HL-60/S4 treated with retinoic acid at 250 ng/mL for 4 days and 3 days (cell line): Measurements from ENCODE around the gene KCTD17.

Experiments used
- in situ Hi-C: fragments of 300-500 bp; cut with MboI; formaldehyde crosslinking; loops from 2 replicates; pipeline ENCODE4 v1.7.0; 2022; ENCODE audit warnings: low sequenced_read_pairs

KCTD17 gene

DNA sequence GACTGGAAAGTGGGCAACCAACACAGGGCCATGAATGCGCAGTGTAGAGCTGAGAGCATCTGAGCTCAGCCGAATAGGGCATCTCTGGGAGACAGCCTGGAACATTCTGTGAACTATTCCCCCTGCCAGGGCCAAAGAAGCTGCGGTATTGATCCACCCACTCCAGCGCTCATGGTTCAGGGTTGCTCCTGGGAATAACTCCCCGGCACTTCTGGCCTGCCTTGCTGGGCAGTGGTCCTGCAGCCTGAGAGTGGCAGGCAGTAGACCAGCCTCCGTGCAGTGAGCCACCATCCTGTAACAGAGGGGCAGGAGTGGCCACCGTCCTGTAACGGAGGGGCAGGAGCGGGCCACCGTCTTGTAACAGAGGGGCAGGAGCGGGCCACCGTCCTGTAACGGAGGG is 45.8 kb downstream of the KCTD17 start:
- in situ Hi-C loops, result no loop called here

DNA sequence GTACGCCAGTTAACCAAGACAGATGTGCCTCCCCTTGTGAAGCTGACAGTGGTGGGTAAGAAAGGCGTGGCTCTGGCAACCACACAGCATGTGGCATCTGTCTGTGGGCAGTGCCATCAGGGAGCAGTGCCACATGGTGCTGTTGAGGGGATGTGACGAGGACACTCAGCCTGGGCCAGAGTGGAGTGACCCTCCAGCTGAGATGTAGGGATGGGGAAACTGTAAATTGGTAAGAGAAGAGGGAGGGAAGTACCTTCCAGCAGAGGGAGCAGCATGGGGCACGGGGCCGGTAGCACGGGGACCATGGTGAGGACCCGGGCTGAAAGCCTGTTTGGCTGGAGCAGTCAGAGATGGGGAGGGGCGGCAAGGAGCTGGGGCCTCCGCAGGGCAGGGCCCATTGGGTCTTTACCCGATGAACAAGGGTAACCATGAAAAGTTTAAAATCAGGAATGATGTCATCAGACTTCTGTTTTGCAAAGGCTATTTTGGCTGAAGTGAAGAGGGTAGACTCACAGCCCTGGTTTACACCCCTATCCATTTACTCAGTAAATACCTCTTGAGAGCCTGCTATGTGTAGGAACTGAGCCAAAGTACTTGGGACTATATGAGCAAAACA is 47.5 kb downstream of the KCTD17 start:
- in situ Hi-C loops, result no loop called here

DNA sequence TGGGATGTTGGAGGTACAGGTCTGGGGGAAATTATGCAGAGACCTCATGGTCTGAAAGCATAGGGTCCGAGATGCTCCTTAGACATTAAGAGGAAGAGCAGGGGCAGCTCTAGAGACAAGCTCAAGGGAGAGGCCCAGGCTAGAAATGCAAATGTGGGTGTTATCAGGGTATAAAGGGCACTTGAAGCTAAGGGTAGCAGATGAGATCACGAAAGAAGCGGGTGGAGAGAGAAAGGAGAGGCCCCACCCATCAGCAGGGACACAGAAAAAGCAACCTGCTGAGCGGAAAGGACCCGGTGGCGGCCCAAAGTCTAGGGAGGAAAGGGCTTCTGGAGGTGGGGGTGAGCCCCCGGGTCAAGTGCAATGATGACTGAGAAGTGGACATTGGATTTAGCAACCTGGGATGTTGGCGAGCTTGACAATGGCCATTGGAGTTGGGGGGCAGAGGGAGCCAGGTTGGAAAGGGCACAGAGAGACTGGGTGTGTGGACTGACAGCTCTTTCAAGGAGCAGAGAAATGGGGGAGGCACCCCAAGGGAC is 49.1 kb downstream of the KCTD17 start:
- in situ Hi-C loops, result no loop called here

DNA sequence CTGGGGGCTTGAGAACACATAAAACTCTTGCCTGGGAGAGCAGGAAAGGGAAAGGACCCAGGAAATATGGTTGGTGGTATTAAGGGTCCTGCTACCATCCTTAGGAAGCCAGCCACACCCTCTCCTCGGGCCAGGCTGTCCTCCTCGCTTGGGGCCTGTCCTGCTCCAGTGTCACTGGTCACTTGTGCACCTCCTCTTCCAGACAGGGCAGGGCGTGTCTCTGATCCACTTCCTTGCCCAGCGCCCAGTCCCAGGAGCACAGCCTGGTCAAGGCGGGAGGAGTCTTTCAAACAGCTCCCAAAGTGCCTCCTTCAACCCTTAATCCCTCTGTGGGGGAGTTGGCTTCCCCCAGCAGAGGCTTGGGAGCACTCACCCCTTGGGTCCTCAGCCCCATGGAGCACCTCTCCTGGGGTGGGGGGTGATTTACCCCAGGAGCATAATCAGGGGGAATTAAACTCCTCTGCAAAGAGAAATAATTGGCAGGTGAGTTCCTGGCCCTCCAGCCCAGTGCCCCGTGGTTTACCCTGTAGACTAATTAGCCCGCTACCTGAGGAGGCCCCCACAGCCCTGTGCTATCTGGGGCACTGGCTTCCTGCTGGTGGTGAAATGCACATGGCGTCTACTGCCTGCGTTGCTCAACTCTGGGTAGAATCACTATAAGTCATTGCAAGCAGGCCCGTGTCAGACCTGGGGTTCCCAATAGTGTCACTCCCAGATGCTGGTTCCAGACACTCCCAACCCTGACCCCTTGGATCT is 49.9 kb downstream of the KCTD17 start:
- in situ Hi-C loops, result no loop called here

DNA sequence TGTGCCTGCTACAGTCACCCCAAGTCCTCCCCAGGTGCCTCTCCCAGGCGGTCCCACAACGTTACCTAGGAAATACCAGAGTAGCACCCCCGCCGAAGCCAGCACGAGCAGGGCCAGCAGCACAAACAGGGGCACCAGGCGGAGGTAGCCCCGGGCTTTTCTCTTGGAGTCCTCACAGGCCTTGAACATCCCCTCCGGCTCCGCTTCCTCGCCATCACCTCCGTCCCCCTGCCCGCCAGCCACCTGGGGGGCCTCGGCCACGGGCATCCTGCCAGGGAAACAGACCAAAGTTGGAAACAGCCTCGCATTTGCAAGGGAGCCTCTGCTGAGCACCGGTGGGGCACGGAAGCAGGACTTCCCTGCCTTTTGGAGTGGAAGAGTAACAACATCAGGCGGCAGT is 51.6 kb downstream of the KCTD17 start:
- in situ Hi-C loops, result no loop called here

DNA sequence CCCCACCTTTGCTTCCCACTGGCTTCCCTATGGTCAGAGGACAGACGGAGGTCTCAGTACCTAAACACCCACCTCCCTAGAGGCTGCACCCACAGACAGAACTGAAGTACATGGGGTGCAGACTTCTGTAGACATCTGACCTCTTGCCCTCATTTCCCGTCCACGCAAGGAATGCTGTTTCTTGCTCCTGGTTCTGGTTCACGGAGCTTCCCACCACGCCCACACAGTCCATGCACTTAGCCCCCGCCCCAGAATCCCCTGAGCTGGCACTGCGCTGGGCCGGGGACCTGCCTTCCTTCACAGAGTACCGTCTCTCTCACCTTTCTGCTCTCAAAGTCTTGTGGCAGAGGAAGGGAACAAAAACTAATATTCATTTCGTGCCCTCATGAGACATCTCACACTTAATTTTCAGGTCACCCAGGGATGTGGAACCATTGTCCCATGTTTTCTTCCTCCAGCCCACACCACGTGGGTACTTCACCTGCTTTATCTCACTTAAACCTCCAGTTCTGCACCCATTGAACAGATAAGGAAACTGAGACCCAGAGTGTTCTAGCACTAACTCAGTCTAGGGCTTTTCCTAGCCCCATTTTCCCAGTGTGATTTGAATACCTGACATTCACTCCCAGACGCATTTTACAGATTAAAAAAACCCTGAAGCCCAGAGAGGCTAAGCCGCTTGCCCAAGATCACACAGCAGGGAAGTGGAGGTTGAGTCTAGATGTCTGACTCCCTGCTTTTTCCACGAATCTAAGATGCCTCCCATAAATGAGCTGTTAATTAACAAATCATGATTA is 52.3 kb downstream of the KCTD17 start:
- in situ Hi-C loops, result no loop called here

DNA sequence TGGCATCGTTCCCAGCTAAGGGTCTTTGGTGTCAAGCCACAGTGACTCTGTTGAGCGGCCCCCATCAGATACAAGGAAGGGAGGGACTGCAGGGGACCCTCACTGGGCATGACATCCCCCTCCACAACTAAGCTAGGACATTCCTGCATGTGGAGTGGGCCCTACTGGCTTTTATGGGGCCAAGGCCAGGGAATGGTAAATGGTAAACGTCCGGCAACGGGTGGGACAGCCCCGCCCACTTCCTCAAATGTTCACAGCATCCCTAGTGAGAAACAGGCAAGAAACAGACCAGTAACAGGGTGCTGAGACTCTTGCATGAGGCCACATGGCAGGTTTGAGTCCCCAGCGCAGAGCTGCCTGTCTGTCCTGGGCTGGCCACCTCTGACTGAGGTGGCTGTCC is 53.6 kb downstream of the KCTD17 start:
- in situ Hi-C loops, result no loop called here

DNA sequence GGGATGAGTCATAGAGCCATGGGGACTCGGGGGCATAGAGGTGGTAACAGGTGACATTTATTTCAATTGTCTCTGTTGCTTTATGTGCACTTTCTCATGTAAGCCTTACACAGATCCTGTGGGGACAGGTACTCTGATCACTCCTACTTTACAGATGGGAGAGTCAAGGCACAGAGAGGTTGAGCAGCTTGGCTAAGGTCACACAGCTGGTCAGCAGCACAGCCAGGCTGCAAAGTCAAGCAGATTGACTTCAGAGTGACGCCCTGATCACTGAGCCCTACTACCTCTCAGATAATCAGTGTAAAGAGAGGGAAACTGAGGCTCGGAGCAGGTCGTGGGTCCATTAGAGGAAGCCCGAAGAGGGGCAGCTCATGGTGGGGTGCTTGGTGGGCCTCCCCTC is 54.4 kb downstream of the KCTD17 start:
- in situ Hi-C loops, result no loop called here

DNA sequence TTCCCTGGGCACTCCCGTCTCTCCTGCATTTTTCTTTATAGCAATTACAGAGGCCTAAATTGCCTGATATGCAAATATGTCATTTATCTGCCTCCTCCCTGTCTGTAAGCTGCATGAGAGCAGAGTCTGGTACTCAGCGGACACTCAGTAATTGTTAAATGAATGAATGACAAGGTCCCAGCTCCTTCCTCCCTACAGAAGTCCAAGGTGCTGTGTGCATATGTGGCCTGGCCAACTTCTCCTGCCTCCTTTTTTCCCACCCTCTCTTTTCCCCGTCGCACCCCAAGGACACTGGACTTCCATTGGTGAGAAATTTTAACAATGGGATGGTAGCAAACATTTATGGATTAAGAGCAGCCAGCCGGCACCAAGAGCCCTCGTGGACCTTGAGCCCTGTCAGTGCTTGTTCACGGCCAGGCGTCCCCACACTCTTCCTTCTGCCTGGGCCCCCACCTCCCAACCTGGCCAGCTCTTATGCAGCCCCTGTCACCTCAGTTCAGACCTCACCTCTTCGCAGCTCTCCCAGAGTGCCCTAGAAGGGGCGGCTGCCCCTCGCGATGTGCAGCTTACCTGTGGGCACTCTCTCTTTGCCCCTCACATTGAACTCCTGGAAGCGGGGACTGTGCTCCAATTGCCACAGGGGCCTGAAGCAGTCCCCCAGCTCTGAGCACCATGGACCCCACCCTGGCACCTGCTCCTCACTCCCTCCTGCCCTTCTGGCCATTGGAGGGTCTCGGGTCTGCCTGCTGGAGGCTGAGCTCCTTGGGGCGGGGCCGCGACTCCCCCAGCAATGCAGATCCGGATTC is 56.5 kb downstream of the KCTD17 start:
- in situ Hi-C loops, result no loop called here

DNA sequence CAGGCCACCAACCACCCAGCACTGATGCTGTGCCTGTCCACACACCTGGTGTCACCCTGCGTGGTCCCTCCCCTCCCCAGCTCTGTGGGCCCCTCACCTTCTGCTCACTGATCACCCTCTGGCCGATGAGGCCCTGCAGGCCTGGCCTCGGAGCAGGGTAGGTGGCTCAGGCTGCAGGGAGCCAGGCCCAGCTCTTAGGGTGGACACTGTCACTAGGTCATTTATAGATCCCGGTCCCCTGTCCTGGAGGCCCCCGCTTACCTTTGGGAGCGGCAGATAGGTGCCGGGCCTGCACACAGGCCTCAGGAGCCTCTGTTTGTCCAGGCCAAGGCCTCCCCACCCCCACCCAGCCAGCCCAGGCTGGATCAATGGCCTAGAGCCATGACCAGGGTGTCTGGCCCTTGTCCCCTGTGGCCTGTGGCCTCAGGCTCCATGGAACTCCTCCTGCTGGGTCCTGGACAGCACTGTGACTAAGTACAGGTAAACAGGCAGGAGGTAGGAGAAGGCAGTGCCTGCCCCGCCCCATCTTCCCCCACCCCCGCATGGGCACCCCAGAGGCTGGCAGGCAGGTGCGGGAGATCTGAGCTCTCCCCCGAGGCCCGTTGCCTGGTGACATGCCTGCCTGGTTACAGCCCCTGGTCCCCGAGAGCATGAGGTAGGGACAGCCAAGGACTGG is 57.8 kb downstream of the KCTD17 start, which contains the start of gene TMPRSS6:
TMPRSS6 (minus strand) TSS at position 472 of the 676 bp plus-strand sequence. CDS start 6,296 bp downstream, outside the sequence.
- in situ Hi-C loops, result no loop called here

DNA sequence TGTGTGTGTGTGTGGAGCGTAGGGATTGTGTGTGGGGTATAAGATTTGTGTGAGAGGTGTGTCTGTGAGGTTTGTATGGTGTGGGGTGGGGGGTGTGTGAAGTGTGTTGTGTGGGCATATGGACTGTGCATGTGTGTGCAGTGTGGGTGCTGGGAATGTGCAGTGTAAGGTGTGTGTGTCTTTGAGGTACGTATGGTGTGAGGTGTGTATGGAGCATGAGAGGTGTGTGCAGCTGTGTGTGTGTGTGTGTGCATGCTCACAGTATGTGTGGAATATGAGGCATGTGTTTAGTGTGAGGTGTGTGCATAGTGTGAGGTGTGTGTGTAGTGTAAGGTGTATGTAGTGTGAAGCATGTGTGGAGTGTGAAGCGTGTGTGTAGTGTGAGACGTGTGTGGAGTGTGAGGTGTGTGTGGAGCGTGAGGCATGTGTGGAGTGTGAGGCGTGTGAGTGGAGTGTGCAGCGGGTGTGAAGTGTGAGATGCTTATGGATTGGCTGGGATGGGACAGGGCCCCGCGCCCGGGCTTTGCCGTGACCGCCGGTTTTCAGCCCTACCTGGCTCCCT is 59.7 kb downstream of the KCTD17 start:
- in situ Hi-C loops, result no loop called here

DNA sequence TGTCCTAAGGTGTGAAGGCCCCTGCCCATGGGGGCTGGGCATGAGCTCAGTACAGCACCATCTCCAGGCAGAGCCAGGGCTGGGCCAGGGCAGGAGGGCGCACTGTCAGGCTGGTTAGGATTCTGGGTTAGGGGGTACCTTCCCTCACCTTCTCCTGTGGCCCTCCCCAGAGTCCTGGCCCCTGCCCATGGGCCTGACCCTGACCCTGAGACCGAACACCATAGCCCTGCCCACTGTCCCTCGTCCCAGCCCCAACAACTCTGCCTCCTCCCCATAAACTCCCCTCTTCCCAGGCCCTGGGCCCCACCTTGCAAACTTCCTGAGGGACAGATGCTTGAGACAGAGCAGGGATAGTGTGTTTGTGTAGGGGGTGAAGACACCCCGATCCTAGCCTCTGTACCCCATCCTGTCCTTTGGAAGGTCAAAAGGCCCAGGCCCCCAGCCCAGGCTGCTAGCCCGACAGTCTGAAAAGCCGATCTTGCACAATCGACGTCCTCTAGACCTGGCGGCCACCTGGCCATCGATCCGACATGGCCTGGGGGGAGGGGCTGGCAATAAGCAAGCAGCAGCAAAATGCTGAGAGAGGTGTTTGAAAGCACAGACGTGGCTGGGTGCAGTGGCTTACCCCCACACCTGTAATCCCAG is 60.7 kb downstream of the KCTD17 start:
- in situ Hi-C loops, result no loop called here
